Bronchial smooth muscle cell (primary cell): ENCODE results near the gene PCMT1. TPM values are rescaled to one million over a fixed set of nuclear protein-coding genes. Genes with fewer than 3 reads are reported as not detected.

Experiments used
- total RNA-seq: library from RNA; depleted of rRNA; stranded (reverse); fragments of >200 nt; gene quantifications from 2 replicates; pipeline ENCODE4 v1.2.1, GENCODE V29; 2014

PCMT1 gene
- total RNA-seq = 75.0 and 92.0 TPM in 2 replicates

DNA sequence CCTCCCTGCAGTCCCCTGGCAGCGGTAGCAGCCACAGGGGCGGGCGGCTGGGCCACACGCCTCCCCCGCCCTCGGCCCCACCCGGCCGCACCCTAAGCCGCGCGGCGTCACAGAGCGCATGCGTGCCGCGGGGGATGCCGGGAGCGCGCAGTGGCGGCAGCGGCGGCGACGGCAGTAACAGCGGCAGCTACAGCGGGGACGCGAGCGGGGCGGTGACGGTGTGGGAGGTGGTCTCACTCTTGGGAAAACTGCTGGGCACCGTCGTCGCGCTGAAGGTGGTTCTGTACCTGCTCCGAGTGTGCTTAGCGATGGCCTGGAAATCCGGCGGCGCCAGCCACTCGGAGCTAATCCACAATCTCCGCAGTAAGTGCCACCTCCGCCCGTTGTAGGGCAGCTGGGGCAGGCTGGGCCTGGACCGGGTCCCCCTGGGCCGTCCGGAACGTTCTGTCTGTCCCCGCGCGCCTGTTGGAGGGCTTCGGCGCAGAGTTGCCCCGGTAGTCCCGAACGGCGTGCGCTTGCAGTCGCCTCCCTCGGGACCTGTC lies at the start of gene PCMT1:
Gene PCMT1 (plus strand): TSS at position 148 of the 542 bp plus-strand sequence. CDS start 161 bp downstream, at position 309.

DNA sequence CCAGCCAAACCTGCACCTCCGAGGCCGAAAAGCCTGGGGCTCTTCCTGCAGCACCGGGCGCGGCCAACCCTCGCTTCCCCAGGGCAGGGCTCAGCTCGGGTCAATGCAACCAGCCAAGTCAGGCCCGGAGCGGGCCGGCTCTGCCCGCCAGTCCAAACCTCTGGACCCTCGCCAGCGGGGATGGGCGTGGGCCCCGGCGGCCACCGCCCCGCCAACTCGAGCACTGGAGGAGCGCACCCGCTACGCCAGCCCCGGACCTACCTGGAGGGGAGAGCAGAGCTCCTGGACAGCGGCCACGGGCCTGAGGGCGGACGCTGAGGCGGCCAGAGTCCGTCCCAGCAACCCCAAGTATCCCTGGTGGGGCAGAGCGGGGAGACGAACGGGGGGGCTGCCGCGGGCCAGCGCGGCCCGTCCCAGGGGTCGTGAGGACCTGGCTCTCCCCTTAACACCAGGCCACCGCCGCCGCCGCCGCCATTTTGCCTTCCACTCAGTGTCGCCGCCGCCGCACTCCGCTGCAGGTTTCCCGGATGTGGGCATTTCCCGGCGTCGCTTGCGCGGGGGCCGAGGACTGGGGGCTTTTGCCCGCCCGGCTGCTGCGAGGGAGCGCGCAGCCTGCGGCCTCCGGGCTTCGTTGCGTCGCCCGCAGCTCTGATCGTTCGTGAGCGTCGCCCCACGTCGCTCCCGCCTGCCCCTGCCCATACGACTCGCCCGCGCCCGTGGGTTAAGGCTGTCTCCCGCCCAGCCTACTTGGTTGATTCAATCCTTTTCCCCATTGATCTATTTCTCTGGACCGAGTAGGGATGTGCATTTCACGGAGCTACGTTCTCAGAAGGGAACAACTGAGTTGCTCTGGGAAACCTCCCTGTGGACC lies 31.7 kb upstream of the PCMT1 start, which contains the start of gene LATS1:
Gene LATS1 (minus strand): TSS at position 514 of the 871 bp plus-strand sequence. CDS start 15,975 bp downstream, outside the sequence.

DNA sequence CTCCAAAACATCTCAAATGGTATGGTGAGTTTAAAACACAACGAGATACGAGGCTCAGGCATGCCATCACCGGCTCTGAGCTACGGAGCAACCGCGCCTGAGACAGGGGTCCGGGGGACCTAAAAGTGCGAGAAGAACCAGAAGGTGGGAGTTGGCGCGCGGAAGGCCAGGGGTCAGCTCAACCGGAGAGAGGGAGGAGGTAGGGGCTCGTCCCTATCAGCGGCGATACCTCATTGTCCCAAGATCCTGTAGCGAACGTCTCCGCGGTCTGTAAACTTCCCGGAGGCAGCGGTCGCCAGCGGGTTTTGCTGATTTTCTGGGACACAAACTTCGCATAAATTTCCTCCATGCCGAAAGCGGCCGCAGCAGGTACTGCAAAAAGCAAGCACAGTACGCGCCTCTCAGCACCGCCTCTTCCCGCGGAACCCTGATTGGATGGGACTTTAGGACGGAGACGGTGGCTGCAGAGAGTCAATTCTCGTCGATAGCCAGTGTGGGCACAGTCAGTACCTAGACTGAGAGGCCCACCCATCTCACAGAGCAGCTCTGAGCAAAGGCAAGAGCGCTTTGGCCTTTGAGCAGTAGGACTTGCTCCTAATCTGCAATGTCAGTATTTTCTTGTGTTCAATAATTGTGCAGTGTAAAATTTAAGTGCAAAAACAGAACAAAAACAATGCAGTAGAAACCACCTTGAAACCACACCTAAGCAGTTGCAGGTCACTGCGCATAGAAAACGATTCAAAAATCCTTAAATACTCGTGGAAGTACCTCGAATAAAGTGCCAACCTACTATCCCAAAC lies 3.2 kb upstream of the PCMT1 start, which contains the start of gene NUP43:
Gene NUP43 (minus strand): TSS at position 383 of the 800 bp plus-strand sequence. CDS start 34 bp downstream, at position 349.

Other genes starting within 250 kb of the PCMT1 start
- gene PPIL4, start 203.7 kb upstream of the PCMT1 start, total RNA-seq = 23.5 and 32.5 TPM in 2 replicates
- 45.4 and 47.6 TPM in 2 replicates for gene GINM1, start 183.4 kb upstream of the PCMT1 start, total RNA-seq
- gene KATNA1, start 101.0 kb upstream of the PCMT1 start, total RNA-seq = 32.9 and 41.8 TPM in 2 replicates
- 3.9 and 4.9 TPM in 2 replicates for gene LATS1, start 31.6 kb upstream of the PCMT1 start, total RNA-seq
- gene NUP43, start 3.2 kb upstream of the PCMT1 start, total RNA-seq = 12.0 and 14.5 TPM in 2 replicates
- gene LRP11, start 114.6 kb downstream of the PCMT1 start, total RNA-seq = 62.1 and 76.1 TPM in 2 replicates
- gene RAET1E, start 148.4 kb downstream of the PCMT1 start, total RNA-seq = 1.1 and 1.4 TPM in 2 replicates
- 6.1 and 10.5 TPM in 2 replicates for gene RAET1G, start 173.4 kb downstream of the PCMT1 start, total RNA-seq
- 1.9 and 2.9 TPM in 2 replicates for gene ULBP2, start 192.3 kb downstream of the PCMT1 start, total RNA-seq
- 0.32 TPM in 1 of 2 replicates, not detected in the other for gene ULBP1, start 214.2 kb downstream of the PCMT1 start, total RNA-seq